Fibroblast of skin of left quadriceps (primary cell): Measurements from ENCODE around the gene EGR4.

Source experiments
- DNase-seq, 2 experiments: peaks; one replicate each; pipeline ENCODE4 v3.0.0-alpha.2; 2013; ENCODE audit warnings: low read depth in 2 of 2

The EGR4 gene

DNA sequence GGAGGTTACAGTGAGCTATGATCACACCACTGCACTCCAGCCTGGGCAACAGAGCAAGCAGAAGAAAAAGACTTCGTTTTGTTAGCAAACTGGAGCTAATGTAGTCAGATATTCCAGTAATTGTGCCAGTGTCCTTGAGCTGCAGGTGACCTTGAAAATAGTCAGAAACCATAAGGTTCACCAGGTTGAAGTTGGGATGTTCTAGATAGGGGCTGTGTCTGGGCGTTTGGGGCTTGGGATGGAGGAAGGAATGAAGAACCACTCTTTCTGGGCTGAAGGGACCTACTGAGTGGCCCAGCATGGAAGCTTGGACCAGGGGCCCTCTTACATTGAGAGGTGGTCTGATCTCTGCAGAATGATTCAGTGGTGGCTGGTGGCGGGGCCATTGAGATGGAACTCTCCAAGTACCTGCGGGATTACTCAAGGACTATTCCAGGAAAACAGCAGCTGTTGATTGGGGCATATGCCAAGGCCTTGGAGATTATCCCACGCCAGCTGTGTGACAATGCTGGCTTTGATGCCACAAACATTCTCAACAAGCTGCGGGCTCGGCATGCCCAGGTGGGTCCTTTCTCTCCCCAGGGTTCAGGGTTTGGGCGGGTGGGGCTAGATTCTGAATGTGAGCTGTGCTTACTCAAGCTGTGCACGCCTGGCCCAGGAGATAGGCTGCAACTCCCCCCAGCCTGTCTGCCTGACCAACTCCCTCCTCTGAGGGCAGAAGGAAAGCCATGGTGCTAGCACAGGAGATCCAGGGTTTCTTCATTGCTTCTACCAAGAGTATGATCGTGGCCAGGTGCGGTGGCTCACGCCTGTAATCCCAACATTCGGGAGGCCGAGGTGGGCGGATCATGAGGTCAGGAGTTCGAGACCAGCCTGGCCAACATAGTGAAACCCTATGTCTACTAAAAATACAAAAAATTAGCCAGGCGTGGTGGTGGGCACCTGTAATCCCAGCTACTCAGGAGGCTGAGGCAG lies 42.2 kb downstream of the EGR4 start:
- no peak for DNase-seq

- DNase-seq = no peak
These were observed 43.7 kb downstream of the EGR4 start for GRCh38 chr2:73249636-73250035.

GRCh38 chr2:73246850-73247249 lies 46.5 kb downstream of the EGR4 start:
- no peak for DNase-seq

DNA sequence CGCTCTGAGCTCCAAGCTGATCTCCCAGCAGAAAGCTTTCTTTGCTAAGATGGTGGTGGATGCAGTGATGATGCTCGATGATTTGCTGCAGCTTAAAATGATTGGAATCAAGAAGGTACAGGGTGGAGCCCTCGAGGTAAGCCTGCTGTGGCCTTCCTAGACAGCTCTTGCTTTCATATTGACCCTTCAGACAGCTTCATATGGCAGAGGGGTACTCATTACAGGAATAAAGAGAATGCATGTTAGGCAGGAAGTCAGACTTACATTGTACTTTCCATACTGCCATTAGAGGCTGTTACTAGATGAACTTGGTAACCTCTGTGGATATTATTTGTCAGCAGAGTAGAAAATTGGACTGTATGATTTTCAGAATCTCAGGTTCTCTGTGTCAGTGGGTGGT lies 48.8 kb downstream of the EGR4 start:
- no peak for DNase-seq

DNA sequence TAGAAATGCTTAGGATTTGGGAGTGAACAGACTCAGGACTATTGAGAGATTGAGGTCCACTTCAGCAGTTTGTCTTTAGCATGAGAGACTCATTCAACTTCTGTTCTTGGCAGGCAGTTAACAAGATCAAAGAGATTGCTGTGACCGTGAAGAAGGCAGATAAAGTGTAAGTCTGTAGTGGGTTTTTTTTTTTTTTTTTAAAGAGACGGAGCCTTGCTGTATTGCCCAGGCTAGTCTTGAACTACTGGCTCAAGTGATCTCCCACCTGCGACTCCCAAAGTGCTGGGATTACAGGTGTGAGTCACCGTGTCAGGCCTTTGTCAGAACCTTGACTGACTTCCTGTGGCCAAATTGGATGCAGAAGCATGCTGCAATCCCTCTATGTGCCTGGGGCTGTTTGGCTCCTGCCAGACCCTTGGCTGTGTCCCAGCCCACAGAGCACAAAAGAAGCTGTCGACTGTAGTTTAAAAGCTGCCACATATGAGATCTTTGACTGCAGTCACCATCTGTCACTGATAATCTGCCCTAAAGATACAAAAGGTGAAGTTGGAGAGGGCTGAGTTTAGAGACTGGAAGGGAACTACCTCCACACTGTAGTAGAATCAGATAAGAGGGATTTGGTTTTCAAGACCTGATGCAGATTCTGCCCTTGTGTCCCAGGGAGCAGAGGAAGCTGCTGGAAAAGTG lies 49.3 kb downstream of the EGR4 start:
- no peak for DNase-seq
